NCI-H2081 treated with DMSO at 0.1 percent for 48 hours (cell line): ENCODE data around the gene CDH13.

Experiments
- DNase-seq: peaks from one replicate; lab custom pipeline; 2025; lab: John Stamatoyannopoulos, UW

The CDH13 gene

GRCh38 chr16:83842291-83842690, 1215.5 kb downstream of the CDH13 start:
- no peak for DNase-seq

GRCh38 chr16:83842756-83843507, 1216.2 kb downstream of the CDH13 start:
- DNase-seq = no peak

- DNase-seq = no peak
Measured at GRCh38 chr16:83843657-83844056, 1216.9 kb downstream of the CDH13 start.

GRCh38 chr16:83845263-83845662, 1218.5 kb downstream of the CDH13 start:
- no peak for DNase-seq

GRCh38 chr16:83847371-83848225, 1220.8 kb downstream of the CDH13 start:
- no peak for DNase-seq

GRCh38 chr16:83849421-83849820, 1222.7 kb downstream of the CDH13 start:
- no peak for DNase-seq
